PC-9 (cell line): Measurements from ENCODE around the gene MBP. TPM values are rescaled to one million over a fixed set of nuclear protein-coding genes. Genes with fewer than 3 reads are reported as not detected.
A peak's percentile ranks its signal among the peaks of the same experiment; 100 is the strongest.

Experiments
- BruUV-seq: library from RNA; stranded (reverse); fragments of 400-500 nt; replicated peaks from 2 replicates; lab custom pipeline; 2021; lab: Mats Ljungman, UMichigan
- CTCF ChIA-PET: fragments of 300-600 bp; sonication (Branson Sonifier 250); formaldehyde crosslinking; loops from one replicate; lab custom pipeline; 2022; ENCODE audit warnings: antibody characterized with exemption; lab: Charles Lee
- POLR2A ChIA-PET: fragments of 300-600 bp; sonication (Branson Sonifier 250); formaldehyde crosslinking; loops from one replicate; lab custom pipeline; 2022; ENCODE audit warnings: antibody characterized with exemption; ENCODE audit not compliant: unreplicated experiment; lab: Charles Lee
- DNase-seq, 2 experiments: peaks; one replicate each; pipeline versions ENCODE4 v3.0.0 to v3.0.0-alpha.2; 2015 to 2022; ENCODE audit warnings: mixed read lengths in 1 of 2
- H2AFZ ChIP-seq: fragments of 200-600 bp; sonication (generic); 2 replicates; pipeline ENCODE4 v1.8.1; 2017; ENCODE audit warnings: antibody characterized with exemption
- H3F3A ChIP-seq: fragments of 200-600 bp; sonication (generic); 2 replicates; pipeline ENCODE4 v1.8.1; 2017; ENCODE audit warnings: antibody characterized with exemption, mild to moderate bottlenecking, low read depth; ENCODE audit not compliant: insufficient read depth
- H3K27ac ChIP-seq: fragments of 200-600 bp; sonication (generic); 2 replicates; pipeline ENCODE4 v1.6.1; 2016; ENCODE audit warnings: mixed run types
- H3K27me3 ChIP-seq: fragments of 200-600 bp; sonication (generic); 2 replicates; pipeline ENCODE4 v1.6.1; 2016; ENCODE audit warnings: low read depth, mixed run types; ENCODE audit not compliant: insufficient read depth
- H3K36me3 ChIP-seq: fragments of 200-600 bp; sonication (generic); 2 replicates; pipeline ENCODE4 v1.6.1; 2016; ENCODE audit warnings: low read depth, mixed run types
- H3K4me1 ChIP-seq: fragments of 200-600 bp; sonication (generic); replicated peaks from 2 replicates; pipeline ENCODE4 v1.6.1; 2016; ENCODE audit warnings: mixed run types; ENCODE audit not compliant: insufficient read depth
- H3K4me2 ChIP-seq: fragments of 200-600 bp; sonication (generic); 2 replicates; pipeline ENCODE4 v1.6.1; 2017; ENCODE audit warnings: mixed run types
- H3K4me3 ChIP-seq: fragments of 200-600 bp; sonication (generic); 2 replicates; pipeline ENCODE4 v1.6.1; 2016; ENCODE audit warnings: mixed run types
- H3K79me2 ChIP-seq: fragments of 200-600 bp; sonication (generic); 2 replicates; pipeline ENCODE4 v1.6.1; 2017; ENCODE audit warnings: low read depth, mixed run types
- H3K9me2 ChIP-seq: fragments of 200-600 bp; sonication (generic); 2 replicates; pipeline ENCODE4 v1.8.1; 2017; ENCODE audit warnings: mild to moderate bottlenecking; ENCODE audit not compliant: insufficient read depth
- H3K9me3 ChIP-seq: fragments of 200-600 bp; sonication (generic); 2 replicates; pipeline ENCODE4 v1.8.1; 2016; ENCODE audit warnings: low read depth; ENCODE audit not compliant: insufficient read depth
- H4K20me1 ChIP-seq: fragments of 200-600 bp; sonication (generic); 2 replicates; pipeline ENCODE4 v1.8.1; 2017; ENCODE audit not compliant: insufficient read depth
- EZH2 ChIP-seq: fragments of 200-600 bp; sonication (generic); IDR thresholded peaks from 2 replicates; pipeline ENCODE4 v1.8.0; 2017; ENCODE audit warnings: antibody characterized with exemption, low read depth
- intact Hi-C: fragments of 100-400 bp; cut with micrococcal nuclease; formaldehyde crosslinking; loops from one replicate; pipeline ENCODE4 v1.10.0; 2022; ENCODE audit not compliant: unreplicated experiment
- total RNA-seq: library from RNA; stranded (reverse); gene quantifications from 2 replicates; pipeline ENCODE4 v1.2.3, GENCODE V29; 2021
- TF ChIP-seq, protein P1 (sequence below): fragments of 200-600 bp; sonication (generic); conservative IDR thresholded peaks from 2 replicates; pipeline ENCODE4 v1.6.1; 2017; ENCODE audit warnings: mixed run types, antibody characterized with exemption, mild to moderate bottlenecking, moderate library complexity

MBP gene
- total RNA-seq, 1 experiment from 2014 or later = 37.9 TPM

DNA sequence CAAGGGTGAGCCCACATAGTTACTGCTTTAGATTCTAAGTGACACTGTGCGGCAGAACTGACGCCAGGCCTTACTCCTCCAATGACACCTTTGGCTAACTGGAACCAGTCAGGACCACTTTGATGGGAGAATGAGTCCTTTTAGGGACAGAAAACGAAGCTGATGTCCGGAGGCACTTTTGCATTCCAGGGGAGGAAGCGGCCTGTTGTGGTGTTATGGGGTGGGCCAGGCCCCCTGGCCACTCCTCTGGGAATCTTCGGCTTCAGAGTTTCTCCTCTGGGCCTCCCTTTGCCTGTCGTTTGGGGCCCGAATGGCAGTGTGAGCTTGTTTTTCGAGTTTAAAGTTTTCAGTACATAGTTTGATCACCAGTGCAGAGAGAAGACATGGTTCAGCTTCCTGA is 65.9 kb downstream of the MBP start:
- H3K4me2 ChIP-seq = peak overlapping the region; percentile 59
- H3K9me2 ChIP-seq = no peaks in the 10 kb centered on the region
- no TSS peak for BruUV-seq
- H3F3A ChIP-seq = peaks cover 72% of the 10 kb centered on the region
- peak overlapping the region; percentile 97 for H3K27ac ChIP-seq
- H3K4me3 ChIP-seq = no peak overlapping the region
- H3K79me2 ChIP-seq = peaks cover 61% of the 10 kb centered on the region
- TF ChIP-seq, protein P1, sequence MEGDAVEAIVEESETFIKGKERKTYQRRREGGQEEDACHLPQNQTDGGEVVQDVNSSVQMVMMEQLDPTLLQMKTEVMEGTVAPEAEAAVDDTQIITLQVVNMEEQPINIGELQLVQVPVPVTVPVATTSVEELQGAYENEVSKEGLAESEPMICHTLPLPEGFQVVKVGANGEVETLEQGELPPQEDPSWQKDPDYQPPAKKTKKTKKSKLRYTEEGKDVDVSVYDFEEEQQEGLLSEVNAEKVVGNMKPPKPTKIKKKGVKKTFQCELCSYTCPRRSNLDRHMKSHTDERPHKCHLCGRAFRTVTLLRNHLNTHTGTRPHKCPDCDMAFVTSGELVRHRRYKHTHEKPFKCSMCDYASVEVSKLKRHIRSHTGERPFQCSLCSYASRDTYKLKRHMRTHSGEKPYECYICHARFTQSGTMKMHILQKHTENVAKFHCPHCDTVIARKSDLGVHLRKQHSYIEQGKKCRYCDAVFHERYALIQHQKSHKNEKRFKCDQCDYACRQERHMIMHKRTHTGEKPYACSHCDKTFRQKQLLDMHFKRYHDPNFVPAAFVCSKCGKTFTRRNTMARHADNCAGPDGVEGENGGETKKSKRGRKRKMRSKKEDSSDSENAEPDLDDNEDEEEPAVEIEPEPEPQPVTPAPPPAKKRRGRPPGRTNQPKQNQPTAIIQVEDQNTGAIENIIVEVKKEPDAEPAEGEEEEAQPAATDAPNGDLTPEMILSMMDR = no peak
- no peak for TF ChIP-seq EZH2
- no peak overlapping the region for H2AFZ ChIP-seq
- no peak for DNase-seq
- ChIA-PET POLR2A (no interaction called here), CTCF (no interaction called here)
- no peaks in the 10 kb centered on the region for H4K20me1 ChIP-seq
- H3K4me1 ChIP-seq = peaks cover 94% of the 10 kb centered on the region
- H3K36me3 ChIP-seq = peaks cover 26% of the 10 kb centered on the region; the same call in 1 of the 2 replicates
- H3K27me3 ChIP-seq = no peaks in the 10 kb centered on the region
- no peaks in the 10 kb centered on the region for H3K9me3 ChIP-seq
- intact Hi-C loops = no loop called here

DNA sequence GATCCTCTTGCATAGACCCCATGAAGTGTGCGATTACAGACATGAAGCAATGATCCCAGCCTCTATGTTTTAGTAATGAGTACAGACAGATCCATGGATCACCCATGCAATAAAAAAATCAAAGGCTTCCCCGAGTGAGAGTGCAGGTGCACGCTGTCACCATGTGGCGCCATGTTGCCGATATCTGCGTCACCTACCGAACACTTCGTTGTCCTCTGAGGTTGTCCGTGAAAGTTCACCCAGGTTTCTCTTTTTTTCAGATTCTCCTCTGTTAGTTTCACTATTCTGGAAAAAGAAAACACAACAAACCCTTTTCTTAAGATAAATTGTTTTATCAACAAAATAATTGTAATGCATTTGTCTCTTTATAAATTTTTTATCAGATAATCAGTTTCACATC is 66.5 kb downstream of the MBP start:
- no peaks in the 10 kb centered on the region for H3K9me3 ChIP-seq
- H3K4me1 ChIP-seq = peaks cover 88% of the 10 kb centered on the region
- no peaks in the 10 kb centered on the region for H3K9me2 ChIP-seq
- H3K4me2 ChIP-seq = peak overlapping the region; percentile 59
- no TSS peak for BruUV-seq
- POLR2A ChIA-PET = no interaction called here
- H3K27ac ChIP-seq = peak overlapping the region; percentile 97
- peaks cover 67% of the 10 kb centered on the region for H3F3A ChIP-seq
- no peaks in the 10 kb centered on the region for H3K27me3 ChIP-seq
- peaks cover 26% of the 10 kb centered on the region; the same call in 1 of the 2 replicates for H3K36me3 ChIP-seq
- H3K4me3 ChIP-seq = no peak overlapping the region
- H2AFZ ChIP-seq = no peak overlapping the region
- DNase-seq = no peak
- intact Hi-C loops = no loop called here
- H3K79me2 ChIP-seq = peaks cover 60% of the 10 kb centered on the region
- H4K20me1 ChIP-seq = no peaks in the 10 kb centered on the region
- CTCF ChIA-PET = no interaction called here
- no peak for TF ChIP-seq EZH2
- TF ChIP-seq, protein P1 = no peak

DNA sequence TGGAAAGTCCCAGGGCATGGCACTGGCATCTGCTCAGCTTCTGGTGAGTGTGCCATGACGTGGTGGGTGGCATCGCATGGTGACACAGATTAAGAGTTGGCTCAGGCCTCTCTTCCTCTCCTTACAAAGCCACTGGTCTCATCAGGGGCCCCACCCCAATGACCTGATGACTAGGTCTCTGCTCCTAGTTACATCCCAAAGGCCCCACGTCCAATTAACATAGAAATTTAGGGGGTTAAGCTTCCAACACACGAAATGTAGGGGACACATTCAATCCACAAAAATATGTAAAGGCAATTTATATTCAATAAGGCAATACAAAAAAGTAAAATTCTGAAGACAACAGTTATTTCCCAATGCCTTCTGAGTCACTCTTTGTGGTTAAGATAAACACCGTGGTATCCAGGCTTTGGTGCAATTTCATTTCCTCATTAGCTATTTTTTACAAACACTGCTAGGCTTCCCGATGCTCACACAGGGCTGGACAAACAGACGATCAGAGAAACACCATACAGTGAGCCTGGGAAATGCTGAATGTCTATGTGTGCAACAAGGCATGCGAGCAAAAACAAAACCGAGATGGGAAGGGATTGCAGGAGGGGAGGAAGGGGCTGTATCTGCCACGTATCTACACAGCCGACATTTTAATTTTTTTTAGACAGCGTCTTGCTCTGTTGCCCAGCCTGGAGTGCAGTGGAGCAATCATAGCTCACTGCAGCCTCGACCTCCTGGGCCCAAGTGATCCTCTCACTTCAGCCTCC is 67.2 kb downstream of the MBP start:
- POLR2A ChIA-PET = interaction anchor here (0.6 kb wide), 1 partner anchor 10 kb away, joined by 4 read pairs; no protein-coding TSS in a partner anchor
- Histone ChIP-seq H3K4me1 (peaks cover 84% of the 10 kb centered on the region), H3K27me3 (no peaks in the 10 kb centered on the region), H2AFZ (no peak overlapping the region), H3K9me3 (no peaks in the 10 kb centered on the region), H3K79me2 (peaks cover 53% of the 10 kb centered on the region), H4K20me1 (no peaks in the 10 kb centered on the region), H3K4me3 (no peak overlapping the region), H3K27ac (peak overlapping the region; percentile 97), H3K9me2 (no peaks in the 10 kb centered on the region), H3K36me3 (peaks cover 26% of the 10 kb centered on the region; the same call in 1 of the 2 replicates), H3K4me2 (peak overlapping the region; percentile 59), H3F3A (peaks cover 67% of the 10 kb centered on the region)
- CTCF ChIA-PET = no interaction called here
- intact Hi-C loops = loop anchor here (1.0 kb wide), 3 partner anchors 24 to 63 kb away; no protein-coding TSS in a partner anchor
- peak; percentile 54 to 97 for DNase-seq
- TF ChIP-seq, protein P1 = no peak
- TF ChIP-seq EZH2 = no peak
- BruUV-seq = TSS peak; percentile 39
